G401 (cell line): ENCODE data around the gene GNG11. TPM values are rescaled to one million over a fixed set of nuclear protein-coding genes. Genes with fewer than 3 reads are reported as not detected.
"Not testable (repeated sequence)": the region's sequence is repeated elsewhere in the genome, so short reads cannot be mapped to it uniquely, and the experiment has no call there.

Source experiments
- DNase-seq: peaks from one replicate; pipeline ENCODE4 v3.0.0-alpha.2; 2015; ENCODE audit warnings: low spot score
- in situ Hi-C: cut with HindIII; loops from 2 replicates; pipeline ENCODE4 v1.10.0; 2016; ENCODE audit warnings: low sequenced_read_pairs, mixed read lengths
- total RNA-seq: library from RNA; depleted of rRNA; stranded (reverse); fragments of >200 nt; shearing (Covaris generic); gene quantifications from 2 replicates; pipeline ENCODE4 v1.2.3, GENCODE V29; 2014

GNG11 gene
- total RNA-seq, 1 experiment from 2014 or later, result not detected

- in situ Hi-C loops, result no loop called here
- no peak for DNase-seq
These were observed 11.2 kb upstream of the GNG11 start for GRCh38 chr7:93910076-93910994.

DNA sequence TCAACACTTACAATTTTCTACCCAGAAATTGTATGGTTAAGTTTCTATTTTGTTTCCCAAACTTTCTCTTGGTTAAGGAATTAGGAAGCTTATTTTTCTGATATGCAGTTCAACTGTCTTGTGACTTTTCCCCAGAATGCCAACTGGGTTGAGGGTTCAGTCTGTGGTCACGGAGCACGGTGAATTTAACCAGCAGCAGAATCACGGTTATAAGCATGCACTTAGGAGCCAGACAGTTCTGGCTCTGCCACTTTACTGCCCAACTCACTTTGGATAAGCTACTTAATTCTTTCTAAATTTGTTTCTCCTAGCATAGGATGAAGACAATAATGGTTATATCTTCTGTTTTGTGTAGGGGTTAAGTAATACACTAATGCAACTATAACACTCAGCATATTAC lies 10.3 kb upstream of the GNG11 start:
- in situ Hi-C loops, DNase-seq: not testable (repeated sequence)

DNA sequence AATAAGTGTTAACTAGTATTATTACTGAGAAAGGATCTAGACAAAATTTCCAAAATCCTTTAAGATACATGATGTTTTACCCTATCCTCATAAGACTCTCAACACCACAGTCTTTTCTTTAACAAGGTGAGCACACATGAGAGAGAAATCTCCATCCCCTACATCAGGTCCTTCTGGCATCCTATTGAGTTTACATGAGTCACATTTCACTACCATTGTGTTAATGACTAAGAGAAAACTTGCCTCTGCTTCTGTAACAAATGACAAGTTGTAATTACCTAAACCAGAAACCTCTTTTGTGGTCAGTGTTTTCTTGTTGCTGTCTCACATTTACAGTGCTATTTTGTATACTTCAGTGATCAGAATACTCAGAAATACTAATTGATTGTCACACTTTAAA lies 9.9 kb upstream of the GNG11 start:
- in situ Hi-C loops, result not testable (repeated sequence)

DNA sequence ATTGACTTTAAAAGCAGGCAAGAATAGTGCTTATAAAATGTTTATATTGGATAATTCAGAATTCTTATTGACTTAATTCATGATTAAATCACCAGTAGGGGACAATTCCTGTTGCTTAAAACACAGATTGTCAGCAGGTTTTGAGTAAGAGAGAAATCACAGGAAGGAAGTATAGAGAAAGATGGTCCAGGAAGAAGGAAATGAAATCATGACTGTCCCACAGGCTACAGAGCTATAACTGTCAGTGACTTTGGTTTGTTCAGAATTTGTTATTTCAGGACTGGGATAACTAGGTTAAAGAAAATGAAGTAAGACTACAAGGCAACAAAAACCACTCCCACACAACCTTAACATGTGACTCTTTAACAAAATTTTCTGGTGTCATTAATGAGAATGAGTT lies 8.3 kb upstream of the GNG11 start:
- no peak for DNase-seq
- in situ Hi-C loops, result no loop called here

More for the DNA sequence above, 9.9 kb upstream of the GNG11 start:
- not testable (repeated sequence) for DNase-seq

DNA sequence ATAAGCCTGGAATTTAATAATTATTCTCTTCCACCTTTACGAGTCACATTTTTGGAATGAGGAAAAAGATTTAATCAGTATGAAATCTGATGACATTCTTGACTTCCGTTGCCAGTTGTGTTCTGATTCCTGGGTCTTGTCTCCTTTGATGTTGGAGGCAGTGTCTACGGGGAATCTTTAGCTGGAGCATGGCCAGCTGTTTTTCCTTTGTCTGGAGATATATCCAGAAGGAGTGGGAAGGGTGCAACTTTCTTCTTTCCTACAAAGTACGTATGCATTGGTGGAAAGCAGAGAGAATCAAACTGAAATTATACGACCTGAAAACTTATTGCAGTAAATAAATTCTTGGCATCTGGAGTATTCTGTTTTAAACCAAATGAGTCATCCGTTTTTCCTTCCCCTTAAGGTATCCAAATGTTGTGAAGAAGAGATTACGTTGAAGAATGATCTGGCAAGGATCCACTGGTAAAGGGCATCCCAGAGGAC lies 6.9 kb upstream of the GNG11 start:
- in situ Hi-C loops, result no loop called here
- DNase-seq, result no peak

GRCh38 chr7:93915206-93915842 lies 6.2 kb upstream of the GNG11 start:
- in situ Hi-C loops, DNase-seq: not testable (repeated sequence)

- DNase-seq, in situ Hi-C loops: not testable (repeated sequence)
These were observed 5.6 kb upstream of the GNG11 start for GRCh38 chr7:93915888-93916287.

DNA sequence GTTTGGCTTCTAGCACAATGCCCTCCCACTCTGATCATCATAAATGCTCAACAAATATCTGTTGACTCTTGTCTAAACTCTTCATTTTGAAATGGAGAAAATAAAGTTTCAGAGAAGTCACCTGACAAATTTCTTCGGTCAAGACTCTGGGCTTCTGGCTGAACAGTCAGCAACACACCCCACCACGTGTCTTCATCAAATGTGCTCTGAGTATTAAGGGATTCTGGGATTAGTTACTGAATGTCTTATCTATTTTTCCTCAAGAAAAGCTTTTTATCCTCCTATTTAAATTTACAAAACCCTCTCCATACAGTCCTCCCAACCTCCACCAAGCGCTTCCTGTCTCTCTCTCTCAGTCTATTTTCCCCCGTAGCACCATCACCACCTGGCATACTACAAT lies 5.2 kb upstream of the GNG11 start:
- DNase-seq, in situ Hi-C loops: not testable (repeated sequence)

DNA sequence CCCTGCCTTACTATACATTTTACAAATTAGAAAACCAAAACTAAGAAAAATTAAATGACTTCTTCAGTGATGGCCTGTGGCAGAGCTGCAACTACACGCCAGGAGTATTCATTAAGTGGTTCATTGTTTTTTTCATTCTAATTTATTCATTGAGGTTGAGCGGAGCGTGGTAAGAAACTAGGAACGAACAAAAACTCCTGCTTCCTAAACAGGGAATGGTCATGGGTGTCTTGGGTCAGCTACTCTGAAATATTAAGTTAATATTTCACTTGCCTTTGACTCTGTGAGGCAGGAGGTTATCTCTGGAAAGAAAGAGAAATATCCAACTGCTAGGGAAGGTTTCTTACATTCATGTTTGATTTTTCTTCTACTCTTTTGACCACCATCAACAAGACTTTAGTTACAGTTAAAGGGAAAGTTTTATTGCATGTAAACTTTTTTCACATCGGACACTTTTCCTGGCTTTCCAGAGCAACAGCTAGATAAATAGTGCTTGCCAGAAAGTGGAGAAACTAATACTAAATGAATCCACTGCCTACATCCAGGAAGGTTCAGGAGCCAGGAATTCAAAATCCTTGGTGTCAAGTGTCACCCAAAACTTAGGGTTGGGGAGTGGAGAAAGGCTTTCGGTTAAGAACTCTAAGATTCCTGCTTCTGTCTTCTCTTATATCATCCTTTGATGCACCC lies 896 bp upstream of the GNG11 start:
- DNase-seq, result no peak
- in situ Hi-C loops, result no loop called here

DNA sequence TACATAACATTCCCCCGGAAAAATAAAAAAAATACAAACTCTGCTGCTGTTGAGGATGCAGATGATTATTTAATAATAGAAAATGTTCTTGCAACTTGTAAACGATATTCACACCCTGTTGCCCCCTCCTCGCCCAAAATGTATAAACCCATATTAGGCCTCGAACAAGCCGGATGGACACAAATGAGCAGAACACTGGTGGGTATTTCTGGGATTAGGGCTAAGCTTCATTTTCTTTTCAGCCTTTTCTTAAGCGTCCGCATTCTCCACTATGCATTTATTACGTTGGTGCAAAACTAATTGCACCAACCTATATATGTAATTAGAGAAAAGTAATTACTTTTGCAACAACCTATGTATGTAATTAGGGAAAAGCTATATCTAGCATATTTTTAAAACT lies 349 bp upstream of the GNG11 start:
- in situ Hi-C loops, result no loop called here

DNA sequence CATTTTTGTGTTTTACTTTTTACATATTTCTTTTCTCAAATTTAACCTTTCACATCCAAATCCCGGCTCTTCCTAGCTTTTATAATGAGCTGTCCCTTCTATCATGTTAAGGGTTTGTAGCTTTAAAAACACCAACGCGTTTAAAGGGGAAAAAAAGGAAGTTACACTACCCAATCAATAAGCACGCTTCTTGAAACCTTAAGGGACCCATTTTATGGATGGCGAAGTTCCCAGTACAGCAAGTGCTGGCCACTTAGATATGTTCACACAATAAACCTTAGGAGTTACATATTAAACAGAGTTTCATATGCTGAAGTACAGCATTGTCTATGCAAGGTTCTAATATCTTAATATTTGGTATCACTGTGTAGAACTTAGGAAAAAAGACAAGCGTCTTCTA lies 1.8 kb downstream of the GNG11 start:
- in situ Hi-C loops, result no loop called here
- DNase-seq, result no peak

More for the DNA sequence above, 349 bp upstream of the GNG11 start:
- no peak for DNase-seq

DNA sequence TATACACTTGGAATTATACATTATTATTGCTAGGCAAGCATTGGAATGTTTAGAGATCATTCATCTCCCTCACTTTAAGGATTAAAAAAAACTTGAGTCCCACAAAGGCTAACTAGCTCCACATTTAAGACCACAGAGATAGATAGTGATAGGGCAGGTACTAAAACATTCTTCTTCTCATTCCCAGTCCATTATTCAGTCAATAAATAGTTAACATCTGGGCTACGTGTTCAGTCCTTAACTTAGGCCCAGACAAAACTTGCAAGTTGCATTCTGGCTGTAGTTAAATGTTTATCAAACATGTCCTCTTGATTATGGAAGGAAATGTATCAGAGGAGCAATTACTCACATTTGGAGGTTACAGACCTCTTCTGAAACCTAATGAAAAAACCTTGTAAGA lies 2.4 kb downstream of the GNG11 start:
- DNase-seq, result no peak
- in situ Hi-C loops, result no loop called here

GRCh38 chr7:93926800-93927199 lies 5.3 kb downstream of the GNG11 start:
- no peak for DNase-seq
- in situ Hi-C loops, result no loop called here

DNA sequence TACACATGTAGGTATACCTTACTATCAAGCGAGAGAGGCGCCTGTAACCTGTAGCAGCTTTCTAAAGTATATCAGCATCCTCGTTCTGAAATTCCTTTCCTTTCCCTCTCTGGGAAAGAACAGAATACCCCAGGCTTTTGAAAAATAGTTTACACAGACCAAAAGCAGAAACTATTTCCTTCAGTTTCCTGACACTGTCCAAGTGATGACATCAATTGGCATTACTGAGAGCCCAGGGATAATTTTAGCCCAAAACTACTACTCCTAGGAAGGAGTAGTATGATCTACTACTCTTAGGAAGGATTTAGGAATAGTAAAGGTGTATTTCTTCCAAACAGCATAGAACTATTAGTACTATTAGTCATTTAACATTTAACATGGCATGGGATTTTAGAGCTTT lies 6.0 kb downstream of the GNG11 start:
- DNase-seq, result no peak
- in situ Hi-C loops, result no loop called here

GRCh38 chr7:93931655-93932054 lies 10.1 kb downstream of the GNG11 start:
- in situ Hi-C loops, result no loop called here
- no peak for DNase-seq

- no peak for DNase-seq
- in situ Hi-C loops, result no loop called here
These were observed 11.6 kb downstream of the GNG11 start for GRCh38 chr7:93933156-93933555.

DNA sequence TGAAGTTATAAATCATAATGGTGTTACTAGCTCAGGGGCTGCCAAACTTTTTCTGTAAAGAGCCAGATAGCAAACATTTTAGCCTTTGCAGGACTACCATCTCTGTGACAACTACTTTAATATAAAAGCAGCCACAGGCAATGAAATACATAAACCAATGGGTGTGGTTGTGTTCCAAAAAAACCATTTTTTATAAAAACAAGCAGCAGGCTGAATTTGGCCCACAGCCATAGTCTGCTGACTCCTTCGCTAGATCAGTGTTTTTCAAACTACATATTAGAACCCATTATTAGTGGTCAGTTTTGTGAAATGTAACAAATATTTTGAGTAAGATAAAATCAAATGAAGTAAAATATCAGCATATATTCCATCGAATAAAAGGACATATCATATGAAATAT lies 13.6 kb downstream of the GNG11 start:
- in situ Hi-C loops, result no loop called here
- no peak for DNase-seq

DNA sequence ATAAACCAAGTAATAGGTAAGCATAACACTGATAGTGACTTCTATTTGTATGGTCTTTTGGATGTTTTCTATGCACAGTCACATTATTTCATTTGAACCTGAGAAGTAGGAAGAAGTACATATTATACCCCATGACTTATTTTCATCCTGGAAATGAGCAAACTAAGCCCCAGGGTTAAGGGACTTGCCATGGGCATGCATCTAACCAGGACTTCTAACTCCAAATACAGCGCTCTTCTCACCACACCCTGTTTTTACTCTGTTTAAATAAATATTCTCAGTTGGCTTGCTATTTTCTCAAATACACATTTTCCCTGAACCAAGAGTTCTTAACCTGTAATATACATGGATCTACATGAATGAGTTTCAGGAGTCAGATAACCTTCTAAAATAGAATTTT lies 16.3 kb downstream of the GNG11 start:
- no peak for DNase-seq
- in situ Hi-C loops, result no loop called here

- in situ Hi-C loops, result no loop called here
- no peak for DNase-seq
These were observed 16.8 kb downstream of the GNG11 start for GRCh38 chr7:93938293-93938692.

- DNase-seq, result no peak
- in situ Hi-C loops, result no loop called here
These were observed 20.4 kb downstream of the GNG11 start for GRCh38 chr7:93941945-93942344.
